ENCODE results near the gene PAH. TPM values are rescaled to one million over a fixed set of nuclear protein-coding genes. Genes with fewer than 3 reads are reported as not detected.

The PAH gene
- total and polyA plus RNA-seq, 2 experiments from 2014 or later: not detected

- H3F3A ChIP-seq (ENCODE audit: insufficient read depth): no peaks in the 10 kb centered on the region
- H3K9me2 ChIP-seq (ENCODE audit: insufficient read depth): no peaks in the 10 kb centered on the region
- DNase-seq: no peak
- no peak overlapping the region for H3K9ac ChIP-seq
- no peaks in the 10 kb centered on the region for H3K9me3 ChIP-seq (ENCODE audit: low read depth)
- no peaks in the 10 kb centered on the region for H3K79me2 ChIP-seq (ENCODE audit: insufficient read depth)
- H3K36me3 ChIP-seq (ENCODE audit: low read depth): no peaks in the 10 kb centered on the region
- in situ Hi-C loops (cut with MboI): loop anchor here (10.0 kb wide), 1 partner anchor 664 kb away; no protein-coding TSS in a partner anchor
- H3K4me3 ChIP-seq: no peak overlapping the region
- H3K4me2 ChIP-seq (ENCODE audit: unreplicated experiment): no peak overlapping the region
- 81 to 85% methylated on average over 5 of the region's 5 CpGs for WGBS, 2 experiments (ENCODE audit: low coverage in 1 of 2, low lambda C conversion rate in 2 of 2, missing lambda C conversion rate in 2 of 2)
- no peak overlapping the region for H3K27ac ChIP-seq
- no peak overlapping the region for H2AFZ ChIP-seq
- H3K4me1 ChIP-seq (ENCODE audit: insufficient read depth): no peaks in the 10 kb centered on the region
- no peaks in the 10 kb centered on the region for H3K27me3 ChIP-seq (replicated peaks; ENCODE audit: insufficient read depth)
- H4K20me1 ChIP-seq (ENCODE audit: insufficient read depth): no peaks in the 10 kb centered on the region
- no peak for TF ChIP-seq EZH2phosphoT487 (IDR thresholded peaks at IDR 0.05; ENCODE audit: insufficient read depth, low read depth)
- TF ChIP-seq EZH2 (IDR thresholded peaks at IDR 0.05; ENCODE audit: insufficient read depth, poor library complexity, severe bottlenecking): no peak
Observed at GRCh38 chr12:102880783-102881182, 36.3 kb downstream of the PAH start.

GRCh38 chr12:102879144-102879763, 37.8 kb downstream of the PAH start:
- H3F3A ChIP-seq (ENCODE audit: insufficient read depth): no peaks in the 10 kb centered on the region
- H3K4me3 ChIP-seq: peak overlapping the region; percentile 35; the same call in 1 of the 2 replicates
- in situ Hi-C loops (cut with MboI): no loop called here
- no peak overlapping the region for H3K27ac ChIP-seq
- H3K4me1 ChIP-seq (ENCODE audit: insufficient read depth): no peaks in the 10 kb centered on the region
- H3K79me2 ChIP-seq (ENCODE audit: insufficient read depth): no peaks in the 10 kb centered on the region
- WGBS, 2 experiments (ENCODE audit: low coverage in 1 of 2, low lambda C conversion rate in 2 of 2, missing lambda C conversion rate in 2 of 2): 8 to 13% methylated on average over 9 of the region's 9 CpGs
- no peaks in the 10 kb centered on the region for H3K36me3 ChIP-seq (ENCODE audit: low read depth)
- H3K9me2 ChIP-seq (ENCODE audit: insufficient read depth): no peaks in the 10 kb centered on the region
- DNase-seq: peak; percentile 78
- no peaks in the 10 kb centered on the region for H3K9me3 ChIP-seq (ENCODE audit: low read depth)
- H3K27me3 ChIP-seq (replicated peaks; ENCODE audit: insufficient read depth): no peaks in the 10 kb centered on the region
- TF ChIP-seq EZH2 (IDR thresholded peaks at IDR 0.05; ENCODE audit: insufficient read depth, poor library complexity, severe bottlenecking): no peak
- TF ChIP-seq EZH2phosphoT487 (IDR thresholded peaks at IDR 0.05; ENCODE audit: insufficient read depth, low read depth): no peak
- H3K9ac ChIP-seq: no peak overlapping the region
- H3K4me2 ChIP-seq (ENCODE audit: unreplicated experiment): peak overlapping the region; percentile 28
- no peaks in the 10 kb centered on the region for H4K20me1 ChIP-seq (ENCODE audit: insufficient read depth)
- H2AFZ ChIP-seq: peak overlapping the region; percentile 48; the same call in 1 of the 2 replicates

- no peaks in the 10 kb centered on the region for H3K9me3 ChIP-seq (ENCODE audit: low read depth)
- no peaks in the 10 kb centered on the region for H3F3A ChIP-seq (ENCODE audit: insufficient read depth)
- H3K9ac ChIP-seq: no peak overlapping the region
- H3K36me3 ChIP-seq (ENCODE audit: low read depth): no peaks in the 10 kb centered on the region
- H3K4me3 ChIP-seq: no peak overlapping the region
- no peak overlapping the region for H3K27ac ChIP-seq
- TF ChIP-seq EZH2phosphoT487 (IDR thresholded peaks at IDR 0.05; ENCODE audit: insufficient read depth, low read depth) (no peak), EZH2 (IDR thresholded peaks at IDR 0.05; ENCODE audit: insufficient read depth, poor library complexity, severe bottlenecking) (no peak)
- no peak overlapping the region for H2AFZ ChIP-seq
- H3K4me2 ChIP-seq (ENCODE audit: unreplicated experiment): no peak overlapping the region
- in situ Hi-C loops (cut with MboI): no loop called here
- DNase-seq: no peak
- no peaks in the 10 kb centered on the region for H3K9me2 ChIP-seq (ENCODE audit: insufficient read depth)
- H3K79me2 ChIP-seq (ENCODE audit: insufficient read depth): no peaks in the 10 kb centered on the region
- 42 to 51% methylated on average over 6 of the region's 6 CpGs for WGBS, 2 experiments (ENCODE audit: low coverage in 1 of 2, low lambda C conversion rate in 2 of 2, missing lambda C conversion rate in 2 of 2)
- H4K20me1 ChIP-seq (ENCODE audit: insufficient read depth): no peaks in the 10 kb centered on the region
- H3K4me1 ChIP-seq (ENCODE audit: insufficient read depth): no peaks in the 10 kb centered on the region
- no peaks in the 10 kb centered on the region for H3K27me3 ChIP-seq (replicated peaks; ENCODE audit: insufficient read depth)
Observed at GRCh38 chr12:102876883-102877282, 40.2 kb downstream of the PAH start.

GRCh38 chr12:102874819-102875218, 42.2 kb downstream of the PAH start:
- Histone ChIP-seq H3K36me3 (ENCODE audit: low read depth) (no peaks in the 10 kb centered on the region), H3K4me1 (ENCODE audit: insufficient read depth) (no peaks in the 10 kb centered on the region), H3K4me3 (no peak overlapping the region), H3K27me3 (replicated peaks; ENCODE audit: insufficient read depth) (no peaks in the 10 kb centered on the region), H3K9me2 (ENCODE audit: insufficient read depth) (no peaks in the 10 kb centered on the region), H3K9ac (no peak overlapping the region), H3K4me2 (ENCODE audit: unreplicated experiment) (no peak overlapping the region), H3K79me2 (ENCODE audit: insufficient read depth) (no peaks in the 10 kb centered on the region), H2AFZ (no peak overlapping the region), H3K9me3 (ENCODE audit: low read depth) (no peaks in the 10 kb centered on the region), H4K20me1 (ENCODE audit: insufficient read depth) (no peaks in the 10 kb centered on the region), H3F3A (ENCODE audit: insufficient read depth) (no peaks in the 10 kb centered on the region), H3K27ac (no peak overlapping the region)
- in situ Hi-C loops (cut with MboI): no loop called here
- DNase-seq: no peak
- TF ChIP-seq EZH2phosphoT487 (IDR thresholded peaks at IDR 0.05; ENCODE audit: insufficient read depth, low read depth) (no peak), EZH2 (IDR thresholded peaks at IDR 0.05; ENCODE audit: insufficient read depth, poor library complexity, severe bottlenecking) (no peak)
- WGBS, 2 experiments (ENCODE audit: low coverage in 1 of 2, low lambda C conversion rate in 2 of 2, missing lambda C conversion rate in 2 of 2): 41 to 49% methylated on average over 9 of the region's 9 CpGs

Measured in GM23248 (cell line).